ENCODE measurements around the gene ATXN10. TPM values are rescaled to one million over a fixed set of nuclear protein-coding genes. Genes with fewer than 3 reads are reported as not detected.
"Not testable (repeated sequence)": the region's sequence is repeated elsewhere in the genome, so short reads cannot be mapped to it uniquely, and the experiment has no call there.

ATXN10 gene
- total RNA-seq, 1 donor from 2014 or later: 107 TPM

DNA sequence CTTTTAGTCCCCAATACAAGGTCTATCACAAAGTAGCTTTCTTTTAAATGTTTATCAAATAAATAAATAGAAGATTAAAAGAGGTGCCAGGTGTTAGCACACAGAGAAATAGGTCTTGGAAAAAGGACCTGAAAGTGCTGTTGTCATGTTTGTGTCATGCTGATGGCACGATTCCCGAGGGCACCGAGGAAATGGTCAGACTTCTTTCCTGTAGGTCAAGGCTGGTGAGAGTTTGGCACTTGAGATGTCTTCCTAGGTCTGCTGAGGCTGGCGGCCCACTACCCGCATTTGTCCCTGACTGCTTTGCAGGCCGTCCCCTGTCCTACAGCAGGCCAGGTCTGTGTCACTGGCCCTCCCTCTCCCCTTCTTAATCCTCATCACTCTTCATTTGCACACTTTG, 112.1 kb downstream of the ATXN10 start:
- DNase-seq (ENCODE audit: low spot score): no peak

DNA sequence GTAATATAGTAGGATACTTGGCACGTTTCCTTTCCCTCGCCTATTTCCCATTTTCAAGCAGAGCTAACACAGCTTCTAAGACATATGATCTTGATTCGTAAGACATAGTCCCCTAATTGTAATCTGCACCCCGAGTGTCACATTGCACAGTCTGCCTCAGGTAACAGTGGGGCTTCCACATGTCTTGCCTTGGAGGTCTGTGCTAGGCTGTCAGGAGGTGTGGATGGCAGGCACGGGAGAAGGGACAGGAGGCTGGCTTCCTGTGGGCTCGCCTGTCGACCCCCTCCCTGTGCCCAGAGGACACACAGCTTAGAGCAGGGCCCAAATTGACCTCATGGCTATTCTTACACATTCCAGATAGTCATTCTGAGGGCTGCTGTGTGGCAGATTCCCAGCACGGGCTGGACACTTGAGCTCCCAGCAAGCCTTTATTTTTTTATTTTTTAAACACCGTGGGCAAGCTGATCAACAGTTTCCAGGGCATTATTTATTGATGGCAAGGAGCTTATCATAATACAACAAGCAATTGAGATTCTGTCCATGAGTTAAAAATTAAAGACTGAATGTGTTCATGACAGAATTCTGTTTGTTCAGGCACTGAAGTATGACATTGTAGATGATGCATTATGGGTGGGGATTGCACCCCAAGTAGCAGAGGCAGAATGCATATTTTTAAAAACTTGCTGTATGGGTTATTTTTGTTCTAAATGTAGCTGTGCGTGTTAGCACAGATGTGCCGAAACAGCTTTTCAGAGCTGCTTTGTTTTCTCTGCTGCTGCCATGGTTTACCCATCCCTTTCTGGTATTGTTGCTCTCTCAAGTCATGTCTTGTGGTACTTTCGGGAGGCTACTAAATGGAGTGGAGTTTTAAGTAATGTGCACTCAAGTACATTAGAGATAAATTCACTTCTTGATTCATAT, 113.0 kb downstream of the ATXN10 start:
- DNase-seq (ENCODE audit: low spot score): no peak

DNA sequence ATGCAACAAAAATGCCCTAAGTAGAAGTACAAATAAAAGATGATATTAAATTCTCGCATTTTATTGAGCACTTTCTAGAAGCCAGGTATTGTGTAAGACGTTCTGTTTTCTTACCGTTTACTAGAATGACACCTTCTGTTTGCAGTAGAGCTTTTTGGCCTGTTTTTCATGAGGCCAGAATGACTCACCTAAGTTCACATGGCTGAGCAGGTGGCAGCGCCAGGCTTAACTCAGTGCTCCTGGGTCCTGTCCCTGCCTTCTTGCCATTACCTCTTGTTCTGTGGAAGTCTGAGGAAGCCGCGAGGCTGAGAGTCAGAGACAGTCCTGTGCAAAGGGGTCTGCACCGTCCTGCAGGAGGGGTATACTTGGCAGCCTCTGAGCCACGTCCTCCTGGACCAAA, 113.8 kb downstream of the ATXN10 start:
- DNase-seq (ENCODE audit: low spot score): no peak

DNA sequence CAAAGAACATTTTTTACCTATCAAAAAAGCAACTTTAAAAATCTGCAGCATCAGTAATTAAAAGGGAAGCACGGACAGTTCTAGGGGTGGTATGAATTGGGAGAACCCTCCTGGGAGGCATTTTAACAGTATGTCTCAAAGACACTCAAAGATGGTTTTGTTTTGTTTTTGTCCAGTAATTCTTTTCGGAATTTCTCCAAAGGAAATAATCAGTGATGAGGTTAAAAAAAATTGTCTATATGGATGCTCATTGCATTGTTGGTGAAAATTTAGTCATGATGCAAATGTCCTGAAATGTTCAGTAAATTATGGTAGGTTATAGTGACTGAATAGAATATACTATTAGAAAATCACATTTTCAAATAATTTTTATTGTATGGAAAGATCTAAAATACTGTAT, 115.1 kb downstream of the ATXN10 start:
- DNase-seq (ENCODE audit: low spot score): no peak

DNA sequence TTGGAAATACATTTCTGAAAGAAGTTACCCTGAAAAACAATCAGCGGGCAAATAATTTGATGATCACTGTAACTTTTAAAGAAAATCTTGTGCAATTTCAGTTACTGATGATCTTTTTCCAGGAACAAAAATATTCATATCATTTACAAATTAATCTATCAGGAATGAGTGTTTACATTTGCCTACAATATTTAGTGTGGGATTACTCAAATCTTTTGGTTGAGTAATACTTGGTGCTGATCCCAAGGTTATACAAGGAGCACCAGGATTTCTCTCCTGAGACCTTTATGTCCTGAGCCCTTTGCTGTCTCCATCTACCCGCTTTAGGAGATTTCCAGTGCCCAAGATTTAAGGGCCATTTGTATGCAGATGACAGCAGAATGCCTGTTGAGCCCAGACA, 116.1 kb downstream of the ATXN10 start:
- no peak for DNase-seq (ENCODE audit: low spot score)

DNA sequence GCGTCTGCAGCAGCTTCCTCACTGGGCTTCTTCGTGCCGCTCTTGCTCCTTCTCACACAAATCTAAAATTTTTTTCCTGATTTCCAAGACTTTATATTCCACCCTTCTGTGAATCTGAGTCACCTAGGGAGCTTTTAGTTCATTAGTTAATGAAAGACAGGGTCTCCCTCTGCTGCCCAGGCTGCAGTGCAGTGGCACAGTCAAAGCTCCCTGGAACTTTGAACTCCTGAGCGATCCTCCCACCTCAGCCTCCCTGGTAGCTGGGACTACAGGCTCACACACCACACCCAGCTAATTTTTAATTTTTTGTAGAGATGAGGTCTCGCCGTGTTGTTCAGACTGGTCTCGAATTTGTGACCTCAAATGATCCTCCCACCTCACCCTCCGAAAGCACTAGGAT, 116.9 kb downstream of the ATXN10 start:
- no peak for DNase-seq (ENCODE audit: low spot score)

DNA sequence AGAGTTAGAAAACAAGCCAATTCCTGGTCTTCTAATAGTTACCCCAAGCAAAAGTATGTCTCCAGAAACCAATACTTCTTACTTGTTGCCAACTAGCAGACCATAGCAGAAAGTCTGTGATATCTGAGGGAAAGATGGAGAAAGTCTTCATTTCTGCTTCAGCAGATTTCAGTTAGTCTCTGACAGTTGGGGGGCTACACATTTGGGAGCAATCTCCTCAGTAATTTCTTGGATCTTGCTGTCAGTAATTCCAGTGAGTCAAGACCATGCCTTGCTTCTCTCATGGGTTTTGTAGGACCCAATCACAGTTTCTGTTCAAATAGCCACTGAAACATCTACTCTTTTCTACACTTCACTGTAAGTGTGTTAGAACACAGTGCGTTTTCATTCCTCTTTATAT, 118.8 kb downstream of the ATXN10 start:
- DNase-seq (ENCODE audit: low spot score): no peak

DNA sequence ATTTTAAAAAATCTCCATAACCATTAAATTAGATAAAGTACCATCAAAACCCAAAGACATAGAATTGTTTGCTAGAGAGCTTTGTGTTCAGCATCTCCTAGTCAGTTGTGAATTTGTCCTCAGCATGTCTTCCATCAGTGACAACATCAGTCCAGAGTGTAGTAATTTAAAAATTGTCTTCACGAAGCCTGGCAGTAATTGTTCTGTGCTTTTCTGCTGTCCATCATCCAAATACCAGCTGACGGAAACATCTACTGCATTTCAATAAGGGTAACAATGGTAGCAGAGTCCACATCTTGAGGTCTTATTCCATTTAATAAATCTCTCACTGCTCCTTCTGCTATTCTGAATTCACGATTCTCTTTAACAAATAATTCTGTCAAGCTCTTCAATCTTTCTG, 121.5 kb downstream of the ATXN10 start:
- no peak for DNase-seq (ENCODE audit: low spot score)

DNA sequence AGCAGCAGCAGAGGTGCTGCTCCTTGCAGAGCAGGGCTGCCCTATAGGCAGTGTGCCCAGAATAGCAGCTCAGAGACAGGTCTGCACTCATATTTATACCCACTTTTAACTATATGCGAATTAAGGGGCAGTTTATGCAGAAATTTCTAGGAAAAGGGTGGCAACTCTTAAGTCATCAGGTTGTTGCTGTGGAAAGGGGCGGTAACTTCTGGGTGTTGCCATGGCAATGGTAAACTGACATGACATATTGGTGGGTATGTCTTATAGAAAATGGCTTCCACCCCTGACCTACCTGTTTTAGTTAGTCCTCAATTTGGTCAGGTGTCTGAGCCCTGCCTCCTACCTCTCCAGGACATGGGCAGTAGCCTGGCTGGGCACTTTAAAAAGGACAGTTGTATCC, 122.3 kb downstream of the ATXN10 start:
- DNase-seq (ENCODE audit: low spot score): no peak

DNA sequence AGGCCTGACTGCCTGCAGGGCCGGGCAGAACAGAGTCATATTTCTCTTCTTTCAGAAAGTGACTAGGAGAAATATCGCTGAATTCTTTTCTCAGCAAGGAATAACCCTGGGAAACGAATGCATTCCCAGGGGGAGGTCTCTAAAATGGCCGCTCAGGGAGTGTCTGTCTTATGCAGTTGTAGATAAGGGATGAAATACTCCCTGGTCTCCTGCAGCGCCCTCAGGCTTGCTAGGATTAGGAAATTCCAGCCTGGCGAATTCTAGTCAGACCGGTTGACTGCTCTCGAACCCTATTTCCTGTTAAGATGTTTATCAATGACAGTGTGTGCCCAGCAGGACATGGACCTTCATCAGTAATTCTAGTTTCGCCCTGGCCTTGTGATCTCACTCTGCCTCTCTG, 124.4 kb downstream of the ATXN10 start:
- not testable (repeated sequence) for DNase-seq (ENCODE audit: low spot score)

DNA sequence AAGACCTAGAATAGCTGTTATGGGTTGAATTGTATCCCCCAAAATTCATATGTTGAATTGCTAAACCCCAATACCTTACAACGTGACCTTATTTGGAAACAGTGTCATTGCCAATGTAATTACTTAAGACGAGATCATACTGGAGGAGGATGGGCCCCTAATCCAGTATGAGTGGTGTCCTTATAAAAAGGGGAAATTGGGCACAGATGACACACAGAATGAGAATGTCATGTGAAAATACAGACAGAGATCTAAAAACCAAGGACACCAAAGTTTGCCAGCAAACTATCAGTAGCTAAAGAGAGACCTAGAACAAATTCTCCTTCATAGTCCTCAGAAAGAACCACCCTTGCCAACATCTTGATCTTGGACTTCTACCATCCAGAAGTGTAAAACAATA, 127.7 kb downstream of the ATXN10 start:
- no peak for DNase-seq (ENCODE audit: low spot score)

DNA sequence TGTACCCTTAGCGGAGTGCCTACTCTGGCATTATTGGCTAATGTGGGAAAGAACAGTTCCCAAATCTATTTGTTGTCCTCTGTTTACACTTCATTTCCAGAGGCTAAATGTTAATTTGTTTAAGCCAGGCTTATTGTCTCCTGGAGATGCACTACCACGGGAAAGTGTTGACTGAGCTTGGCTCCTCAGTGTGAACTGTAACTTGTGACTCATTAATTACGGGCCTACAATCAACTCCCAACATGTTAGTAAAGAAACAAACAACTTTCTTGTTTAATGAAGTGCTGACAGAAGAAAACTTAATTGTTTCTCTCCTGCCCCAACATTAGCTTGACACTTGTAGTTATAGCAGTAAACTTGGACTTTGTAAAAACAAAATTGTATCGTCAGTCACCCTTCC, 130.4 kb downstream of the ATXN10 start:
- DNase-seq (ENCODE audit: low spot score): no peak

DNA sequence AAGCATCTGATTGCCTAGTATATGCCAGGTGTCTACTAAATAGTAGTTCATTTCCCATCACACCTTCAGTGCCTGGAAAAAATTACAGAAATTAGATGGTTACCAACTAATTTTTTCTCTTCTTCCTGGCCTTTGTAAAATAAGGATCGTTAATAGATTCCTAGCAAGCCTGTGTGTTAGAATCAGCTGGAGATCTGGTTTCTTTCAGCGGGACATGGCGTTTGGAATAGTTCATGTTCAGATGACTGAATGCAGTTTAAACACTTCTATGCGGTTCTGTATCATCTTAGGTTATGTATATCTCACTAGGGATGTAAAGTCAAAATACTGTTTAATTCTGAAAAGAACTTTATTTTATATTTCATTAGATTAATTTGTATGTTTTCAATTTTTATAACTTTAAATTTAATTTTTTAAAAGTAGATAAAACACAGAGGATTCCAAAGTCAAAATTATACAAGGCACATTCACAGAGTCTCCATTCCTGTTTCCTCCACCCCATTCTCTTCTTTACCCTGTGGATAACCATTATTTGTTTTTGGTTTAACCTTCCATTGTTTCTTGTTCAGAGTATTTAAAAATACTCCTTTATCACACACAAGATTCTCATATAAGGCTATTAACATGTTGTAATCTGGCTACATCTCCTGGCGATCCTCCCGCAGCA, 132.8 kb downstream of the ATXN10 start:
- DNase-seq (ENCODE audit: low spot score): no peak

DNA sequence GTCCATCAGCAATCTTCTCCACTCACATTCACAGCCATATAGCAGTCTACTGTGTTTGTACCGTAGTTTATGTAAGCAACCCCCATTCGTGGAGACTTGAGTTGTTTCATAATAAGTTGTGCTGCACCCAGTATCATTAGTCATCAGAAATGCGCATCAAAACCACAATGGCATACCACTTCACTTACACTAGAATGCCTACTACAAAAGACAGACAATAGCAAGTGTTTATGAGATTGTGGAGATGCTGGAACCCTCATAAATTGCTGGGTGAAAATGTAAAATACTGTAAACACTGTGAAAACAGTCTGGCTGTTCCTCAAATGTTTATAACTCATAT, 133.3 kb downstream of the ATXN10 start:
- no peak for DNase-seq (ENCODE audit: low spot score)

DNA sequence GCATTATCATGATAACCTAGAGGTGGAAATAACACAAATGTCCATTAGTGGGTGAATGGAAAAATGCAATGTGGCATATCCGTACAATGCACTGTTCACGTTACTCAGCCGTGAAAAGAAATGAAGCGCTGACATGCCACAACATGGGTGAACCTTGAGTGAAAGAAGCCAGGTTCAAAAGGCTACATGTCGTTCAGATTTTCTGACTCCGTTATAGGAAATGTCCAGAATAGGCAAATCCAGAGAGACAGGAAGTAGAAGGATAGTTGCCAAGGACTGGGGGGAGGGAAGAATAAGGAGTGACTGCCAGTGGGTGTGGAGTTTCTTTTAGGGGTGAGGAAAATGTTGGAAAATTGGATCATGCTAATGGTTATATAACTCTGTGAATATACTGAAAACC, 133.8 kb downstream of the ATXN10 start:
- no peak for DNase-seq (ENCODE audit: low spot score)

DNA sequence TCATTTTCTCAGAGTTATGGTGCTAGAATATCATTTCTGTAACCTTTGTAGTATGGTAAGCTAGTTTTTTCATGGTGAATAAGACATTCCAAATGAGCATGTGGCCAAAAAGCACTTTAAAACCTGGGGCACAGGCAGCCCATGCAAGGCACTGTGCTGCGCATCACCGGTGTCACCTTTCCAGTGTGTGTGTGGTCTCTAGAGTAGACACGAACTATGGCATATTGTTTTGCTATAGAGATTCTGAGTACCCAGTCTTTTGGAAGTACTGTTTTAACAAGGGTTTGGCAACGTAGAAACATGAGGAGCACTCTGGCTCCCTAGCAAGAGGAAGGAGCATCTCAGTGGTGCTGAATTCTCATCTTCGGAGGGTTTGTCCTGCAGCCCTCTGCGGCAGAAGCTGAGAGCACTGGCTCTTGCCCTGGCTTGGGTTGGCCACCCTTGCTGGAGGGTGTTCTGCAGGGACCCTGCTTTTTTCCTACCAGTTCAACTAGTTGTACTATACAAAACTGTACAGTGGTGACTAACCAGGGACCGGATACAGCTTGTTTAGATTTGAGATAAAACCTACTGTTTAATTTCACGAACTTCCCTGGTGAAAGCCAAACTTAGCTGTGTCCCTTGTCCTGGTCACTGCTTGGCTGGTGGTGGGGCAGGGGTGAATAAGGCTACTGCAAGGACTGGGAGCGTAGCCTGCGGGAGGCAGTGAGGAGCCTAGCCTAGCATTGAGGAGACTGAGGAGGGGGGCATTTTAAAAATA, 135.7 kb downstream of the ATXN10 start:
- DNase-seq (ENCODE audit: low spot score): no peak

DNA sequence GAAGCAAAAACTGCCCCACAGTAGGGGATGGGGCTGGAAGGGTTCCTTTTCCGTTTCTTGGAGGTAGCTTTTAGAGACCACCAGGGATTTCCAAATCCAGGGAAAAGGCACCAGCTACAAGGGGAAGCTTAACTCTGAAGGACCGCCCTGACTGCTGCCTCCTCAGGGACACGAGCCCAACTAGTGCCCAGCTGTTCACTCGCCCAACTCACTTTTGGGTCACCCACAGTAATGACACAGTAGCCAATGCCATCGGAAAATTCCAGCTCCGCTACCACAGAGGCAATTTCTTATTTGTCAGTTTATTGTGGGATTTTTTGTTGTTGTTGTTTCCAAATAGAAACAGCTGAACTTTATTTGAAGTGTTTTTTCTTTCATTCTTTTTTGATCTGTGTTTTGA, 141.3 kb downstream of the ATXN10 start:
- no peak for DNase-seq (ENCODE audit: low spot score)

DNA sequence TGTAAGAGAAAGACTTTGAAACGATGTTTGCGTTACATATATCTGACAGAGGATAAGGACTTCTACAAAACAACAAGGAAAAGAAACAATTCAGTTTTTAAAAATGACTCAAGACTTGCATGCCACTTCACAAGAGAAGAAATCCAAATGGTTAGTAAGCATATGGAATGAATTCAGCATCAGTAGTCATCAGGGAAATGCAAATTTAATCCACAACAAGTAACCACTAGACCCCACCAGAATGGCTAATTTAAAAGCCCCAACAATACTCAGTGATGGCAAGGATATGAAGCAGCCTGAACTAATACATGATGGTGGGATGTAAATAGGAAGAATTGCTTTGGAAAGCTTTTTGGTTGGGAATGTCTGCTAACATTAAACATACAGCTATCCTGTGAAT, 142.6 kb downstream of the ATXN10 start:
- no peak for DNase-seq (ENCODE audit: low spot score)

DNA sequence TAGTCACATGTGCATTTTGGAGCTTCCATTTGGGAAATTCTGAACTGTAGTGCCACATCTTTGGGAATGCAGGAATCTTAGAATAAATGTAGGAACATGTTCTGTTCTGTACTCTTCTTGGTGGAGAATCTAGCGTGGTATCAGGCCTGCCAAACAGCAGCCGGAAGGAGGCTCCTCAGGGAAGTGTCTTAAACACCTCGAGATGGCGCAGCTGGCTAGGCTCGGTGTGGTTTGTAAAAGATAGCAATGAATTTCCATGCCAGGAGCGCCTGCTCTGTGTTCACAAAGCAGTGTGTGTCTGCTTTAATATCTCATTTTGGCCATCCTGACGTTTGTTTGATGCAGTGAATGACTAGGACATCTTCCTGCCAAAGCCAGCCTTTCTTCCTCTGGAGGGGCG, 145.1 kb downstream of the ATXN10 start:
- no peak for DNase-seq (ENCODE audit: low spot score)

DNA sequence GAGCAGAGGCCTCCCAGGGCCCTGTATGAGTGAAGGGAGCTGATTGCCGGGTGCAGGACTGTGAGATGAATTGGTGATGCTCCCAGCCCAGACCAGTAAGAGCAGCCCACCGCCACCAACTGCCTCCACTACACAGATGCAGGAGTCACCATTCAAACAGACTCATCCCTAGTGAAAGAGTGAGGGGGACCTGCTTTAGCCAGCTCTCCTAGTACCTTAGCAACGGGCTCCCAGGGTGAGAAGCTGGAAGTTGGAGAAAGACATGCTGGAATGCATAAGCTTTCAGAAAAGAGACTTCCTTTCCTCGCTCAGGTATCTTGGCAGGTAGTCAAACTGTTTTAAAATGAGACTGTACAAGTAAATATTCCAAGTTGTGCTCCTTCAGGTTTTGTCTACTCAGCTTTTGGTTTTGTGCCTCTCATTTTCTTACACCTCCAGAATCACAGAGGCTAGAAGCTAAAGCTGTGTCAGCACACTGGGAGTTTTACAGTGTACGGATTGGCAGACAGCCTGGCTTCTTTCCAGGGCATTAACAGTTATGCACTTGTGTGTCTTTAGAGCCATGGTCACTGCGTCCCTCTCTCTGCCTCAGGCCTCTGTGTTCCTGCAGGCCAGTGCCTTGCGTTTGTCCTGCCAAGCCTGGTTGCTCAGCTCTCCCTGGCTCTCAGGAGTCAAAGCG, 146.2 kb downstream of the ATXN10 start:
- no peak for DNase-seq (ENCODE audit: low spot score)

DNA sequence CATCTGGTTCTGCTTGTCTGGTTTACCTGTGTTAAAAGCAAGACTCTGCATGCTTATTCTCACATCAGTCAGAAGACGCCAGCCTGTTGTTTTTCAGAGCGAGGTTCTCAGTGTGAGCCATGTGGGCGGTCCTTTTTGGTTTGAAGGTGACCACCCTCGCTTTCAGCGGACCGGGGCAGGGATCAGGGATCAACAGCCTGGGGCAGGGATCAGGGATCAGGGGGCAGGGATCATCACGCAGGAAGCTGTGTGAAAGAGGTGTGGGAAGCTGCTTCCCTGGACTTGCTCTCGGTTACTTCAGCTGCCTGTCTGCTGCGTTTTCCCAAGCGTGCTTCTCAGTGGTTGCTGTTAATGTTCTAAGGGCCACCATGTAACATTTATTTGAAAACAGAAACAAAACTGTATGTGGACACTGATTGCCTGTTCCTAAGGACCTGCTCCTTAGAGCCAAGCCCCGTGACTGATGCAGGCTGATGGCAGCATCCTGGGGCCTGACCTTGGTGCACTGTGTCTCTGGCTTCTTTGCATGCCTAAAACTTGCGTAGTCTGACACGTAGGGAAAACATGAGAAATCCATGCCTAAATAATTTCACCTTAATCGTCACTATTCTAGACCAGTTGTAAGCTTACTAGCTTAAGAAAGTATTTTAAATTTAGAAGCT, 146.9 kb downstream of the ATXN10 start:
- DNase-seq (ENCODE audit: low spot score): no peak
